Middle frontal gyrus (tissue), 1 donor: ENCODE data around the gene LPP.

Source experiments
- DNase-seq: peaks from one replicate; pipeline ENCODE4 v3.0.0-alpha.2; 2015; ENCODE audit warnings: low spot score; ENCODE audit errors: extremely low spot score

Gene LPP

GRCh38 chr3:188469228-188469885, 315.4 kb downstream of the LPP start:
- DNase-seq, result no peak

- DNase-seq, result no peak
Observed at GRCh38 chr3:188470508-188471130, 316.7 kb downstream of the LPP start.

- no peak for DNase-seq
Observed at GRCh38 chr3:188471723-188472122, 317.8 kb downstream of the LPP start.

GRCh38 chr3:188472336-188472735, 318.4 kb downstream of the LPP start:
- DNase-seq, result no peak

- no peak for DNase-seq
Observed at GRCh38 chr3:188473045-188473444, 319.1 kb downstream of the LPP start.

GRCh38 chr3:188473591-188474288, 319.8 kb downstream of the LPP start:
- no peak for DNase-seq

GRCh38 chr3:188476935-188477334, 323.0 kb downstream of the LPP start:
- no peak for DNase-seq

- DNase-seq, result no peak
Observed at GRCh38 chr3:188480011-188480410, 326.1 kb downstream of the LPP start.

GRCh38 chr3:188482929-188483328, 329.0 kb downstream of the LPP start:
- no peak for DNase-seq

GRCh38 chr3:188486126-188486525, 332.2 kb downstream of the LPP start:
- no peak for DNase-seq

- DNase-seq, result no peak
Observed at GRCh38 chr3:188486952-188487351, 333.0 kb downstream of the LPP start.

- no peak for DNase-seq
Observed at GRCh38 chr3:188487652-188488051, 333.7 kb downstream of the LPP start.

- DNase-seq, result no peak
Observed at GRCh38 chr3:188488801-188489200, 334.8 kb downstream of the LPP start.

- no peak for DNase-seq
Observed at GRCh38 chr3:188489639-188490405, 335.9 kb downstream of the LPP start.

GRCh38 chr3:188490416-188490815, 336.5 kb downstream of the LPP start:
- no peak for DNase-seq

- DNase-seq, result no peak
Observed at GRCh38 chr3:188491276-188491687, 337.3 kb downstream of the LPP start.

- no peak for DNase-seq
Observed at GRCh38 chr3:188496390-188496789, 342.4 kb downstream of the LPP start.

GRCh38 chr3:188497021-188497420, 343.1 kb downstream of the LPP start:
- DNase-seq, result no peak

GRCh38 chr3:188503647-188504046, 349.7 kb downstream of the LPP start:
- DNase-seq, result no peak

- no peak for DNase-seq
Observed at GRCh38 chr3:188505151-188505550, 351.2 kb downstream of the LPP start.

- DNase-seq, result no peak
Observed at GRCh38 chr3:188505911-188506310, 352.0 kb downstream of the LPP start.

GRCh38 chr3:188506446-188506845, 352.5 kb downstream of the LPP start:
- no peak for DNase-seq
